ENCODE measurements around the gene ALKBH7. TPM values are rescaled to one million over a fixed set of nuclear protein-coding genes. Genes with fewer than 3 reads are reported as not detected.

Gene ALKBH7
- total and polyA plus RNA-seq, 4 donors: 29.9 to 99.7 (median 51.2) TPM

DNA sequence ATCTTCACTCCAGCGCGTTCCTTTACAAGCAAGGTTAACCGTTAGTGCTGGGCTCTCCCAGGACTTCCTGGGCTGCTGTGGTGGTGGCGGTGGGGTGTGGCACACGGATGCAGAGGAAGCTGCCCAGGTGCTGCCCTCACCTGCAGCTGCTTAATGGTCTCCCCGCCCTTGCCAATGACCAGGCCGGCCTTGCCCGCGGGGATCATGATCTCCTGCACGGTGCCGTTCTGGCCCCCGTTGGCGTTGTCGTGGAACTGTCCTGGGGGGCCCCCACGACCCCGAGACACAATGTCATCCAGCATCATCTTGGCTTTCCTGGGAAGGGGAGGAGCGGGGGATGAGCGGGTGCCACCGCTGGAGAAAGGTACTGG lies 46.0 kb downstream of the ALKBH7 start (continued):
- TF ChIP-seq, protein P1, sequence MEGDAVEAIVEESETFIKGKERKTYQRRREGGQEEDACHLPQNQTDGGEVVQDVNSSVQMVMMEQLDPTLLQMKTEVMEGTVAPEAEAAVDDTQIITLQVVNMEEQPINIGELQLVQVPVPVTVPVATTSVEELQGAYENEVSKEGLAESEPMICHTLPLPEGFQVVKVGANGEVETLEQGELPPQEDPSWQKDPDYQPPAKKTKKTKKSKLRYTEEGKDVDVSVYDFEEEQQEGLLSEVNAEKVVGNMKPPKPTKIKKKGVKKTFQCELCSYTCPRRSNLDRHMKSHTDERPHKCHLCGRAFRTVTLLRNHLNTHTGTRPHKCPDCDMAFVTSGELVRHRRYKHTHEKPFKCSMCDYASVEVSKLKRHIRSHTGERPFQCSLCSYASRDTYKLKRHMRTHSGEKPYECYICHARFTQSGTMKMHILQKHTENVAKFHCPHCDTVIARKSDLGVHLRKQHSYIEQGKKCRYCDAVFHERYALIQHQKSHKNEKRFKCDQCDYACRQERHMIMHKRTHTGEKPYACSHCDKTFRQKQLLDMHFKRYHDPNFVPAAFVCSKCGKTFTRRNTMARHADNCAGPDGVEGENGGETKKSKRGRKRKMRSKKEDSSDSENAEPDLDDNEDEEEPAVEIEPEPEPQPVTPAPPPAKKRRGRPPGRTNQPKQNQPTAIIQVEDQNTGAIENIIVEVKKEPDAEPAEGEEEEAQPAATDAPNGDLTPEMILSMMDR (IDR thresholded peaks at IDR 0.05; ENCODE audit: low read depth, low read length, missing input control): no peak

DNA sequence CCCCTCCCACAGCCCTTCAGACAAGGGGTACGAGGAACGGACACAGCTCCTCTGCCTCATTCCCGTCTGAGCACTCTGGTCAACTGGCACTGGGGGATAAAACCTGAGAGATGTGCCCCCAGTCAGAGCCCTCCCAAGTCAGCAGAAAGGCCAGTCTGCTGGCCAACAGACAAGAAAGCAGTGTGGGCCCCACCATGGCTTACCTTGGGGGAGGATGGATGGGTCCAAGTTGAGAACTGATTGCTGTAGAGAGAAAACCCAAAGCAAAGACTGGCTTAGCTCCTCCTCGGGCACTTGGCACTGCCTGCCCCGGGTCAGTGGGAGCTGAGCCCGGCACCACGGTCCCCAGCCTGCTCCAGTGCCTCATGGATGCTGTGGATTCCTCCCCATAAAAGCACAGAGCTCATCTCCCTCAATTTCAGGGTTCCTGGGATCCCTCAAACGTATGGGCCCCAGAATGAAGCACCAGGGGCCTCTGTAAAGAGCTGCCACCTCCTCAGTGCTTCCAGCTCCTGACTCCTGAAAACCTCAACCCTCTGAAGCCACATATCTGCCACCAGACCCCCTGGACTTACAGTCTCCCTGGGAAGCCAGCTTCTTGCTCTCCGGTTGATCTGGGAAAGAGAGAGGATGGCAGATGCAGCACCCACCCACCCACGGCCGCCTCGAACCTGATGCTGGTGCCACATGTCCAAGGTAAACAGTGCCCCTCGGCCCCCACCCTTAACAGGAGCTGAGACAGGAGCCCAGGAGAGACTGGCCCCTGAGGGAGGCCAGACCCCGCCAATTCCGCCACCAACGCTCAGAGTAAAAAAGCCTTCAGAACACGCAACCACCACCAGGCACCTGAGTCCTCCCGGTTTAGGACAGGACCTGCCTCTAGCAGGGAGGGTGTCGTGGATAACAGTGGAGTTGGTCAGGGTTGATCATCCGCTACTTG lies 48.8 kb downstream of the ALKBH7 start:
- WGBS: 89% methylated on average over 20 of the region's 20 CpGs
- Histone ChIP-seq H3K9ac (ENCODE audit: low read depth in 1 of 2, low read length in 2 of 2) (no peak overlapping the region), H3K9me3 (ENCODE audit: control insufficient read depth in 4 of 4, low read length in 3 of 4) (no peaks in the 10 kb centered on the region), H3K36me3 (ENCODE audit: control insufficient read depth in 4 of 4, insufficient read depth in 3 of 4, low read depth in 1 of 4, low read length in 3 of 4) (peaks cover 15 to 48% (median 44%) of the 10 kb centered on the region in 4 donors), H3K27ac (ENCODE audit: low read depth in 1 of 2, low read length in 2 of 2) (no peak overlapping the region), H3K4me3 (ENCODE audit: low read depth in 1 of 3, low read length in 3 of 3) (no peak overlapping the region), H3K27me3 (ENCODE audit: control insufficient read depth in 4 of 4, insufficient read depth in 4 of 4, low read length in 3 of 4) (no peaks in the 10 kb centered on the region), H3K4me1 (ENCODE audit: control insufficient read depth in 4 of 4, insufficient read depth in 4 of 4, low read length in 3 of 4) (peaks cover 1 to 32% (median 20%) of the 10 kb centered on the region in 4 donors)
- DNase-seq (ENCODE audit: low spot score): no peak
- TF ChIP-seq SP1 (IDR thresholded peaks at IDR 0.05): no peak
- no peak for TF ChIP-seq NR2F2 (IDR thresholded peaks at IDR 0.05)
- TF ChIP-seq RXRA (IDR thresholded peaks at IDR 0.05): no peak

DNA sequence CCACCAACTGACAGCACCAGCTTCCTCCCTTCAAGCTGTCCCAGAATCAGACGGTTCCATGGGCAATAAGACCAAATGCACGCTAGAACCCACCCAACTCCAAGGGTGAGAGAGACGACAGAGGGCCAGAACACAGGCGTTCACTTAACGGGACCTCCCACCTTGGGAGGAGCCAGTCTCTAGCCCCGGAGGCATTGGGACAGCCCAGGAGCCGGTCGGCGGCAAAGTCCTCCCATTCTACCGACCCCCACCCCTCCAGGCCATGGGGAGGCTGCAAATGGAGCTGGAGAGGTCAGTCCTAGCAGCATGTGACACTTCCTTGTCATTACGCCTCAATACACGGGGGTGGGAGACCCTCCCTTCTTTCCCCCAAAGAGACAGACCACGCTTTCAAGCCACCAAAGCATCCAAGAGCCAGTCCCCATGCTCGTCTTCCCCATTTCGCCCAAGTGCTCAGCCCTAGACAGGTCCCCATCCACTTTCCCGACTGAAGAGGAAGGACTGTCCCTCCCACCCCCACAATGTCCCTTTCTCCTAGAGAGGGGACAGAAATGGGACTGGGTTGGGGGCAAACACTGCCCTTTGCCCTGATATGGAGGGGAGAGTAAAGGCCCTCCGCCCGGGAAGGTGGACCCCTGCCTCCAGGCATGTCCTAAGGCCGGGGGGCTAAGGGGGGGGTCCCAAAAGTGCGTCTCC lies 51.1 kb downstream of the ALKBH7 start:
- H3K36me3 ChIP-seq (ENCODE audit: control insufficient read depth in 4 of 4, insufficient read depth in 3 of 4, low read depth in 1 of 4, low read length in 3 of 4): peaks cover 7 to 29% (median 22%) of the 10 kb centered on the region in 4 donors
- peaks cover 1 to 32% (median 20%) of the 10 kb centered on the region in 4 donors for H3K4me1 ChIP-seq (ENCODE audit: control insufficient read depth in 4 of 4, insufficient read depth in 4 of 4, low read length in 3 of 4)

DNA sequence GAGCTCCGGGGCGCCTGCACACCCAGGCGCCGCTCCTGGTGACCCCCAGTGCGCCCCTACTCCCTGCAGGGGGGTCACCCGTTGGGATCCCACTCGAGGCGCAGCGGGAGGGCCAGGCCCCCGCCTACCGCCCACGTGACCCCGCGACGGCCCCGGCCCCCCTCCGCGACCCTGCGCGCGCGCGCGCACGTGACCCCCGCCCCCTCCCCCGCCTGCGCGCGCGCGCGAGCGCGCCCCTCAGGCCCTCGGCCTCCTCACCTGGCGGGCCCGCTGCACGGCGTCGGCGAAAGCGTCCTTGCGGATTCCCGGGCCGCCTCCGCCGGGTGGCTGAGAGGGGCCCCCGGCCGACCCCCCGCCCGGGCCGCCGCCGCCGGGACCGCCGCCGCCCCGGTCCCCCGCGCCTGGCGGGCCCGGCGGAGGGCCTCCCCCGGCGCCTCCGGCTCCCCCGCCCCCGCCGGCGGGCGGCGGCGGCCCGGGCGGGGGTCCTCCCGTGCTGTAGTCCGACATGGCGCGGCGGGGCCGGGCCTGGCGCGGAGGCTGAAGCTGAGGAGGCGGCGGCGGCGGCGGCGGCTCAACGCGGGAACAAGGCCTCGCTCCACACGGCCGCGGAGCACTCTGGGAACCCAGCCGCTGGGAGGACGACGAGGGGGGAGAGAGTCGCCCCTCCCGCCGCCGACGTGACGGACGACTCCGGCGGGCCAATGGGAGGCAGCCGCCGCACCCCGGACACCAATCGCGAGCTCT lies 51.8 kb downstream of the ALKBH7 start, which contains the start of gene KHSRP:
TSS of gene KHSRP (minus strand) at position 617 of the 744 bp plus-strand sequence. CDS start at position 507, 110 bp downstream.
- WGBS: under 1% methylated on average over 114 of the region's 114 CpGs
- no peak for DNase-seq (ENCODE audit: low spot score)
- peak; percentile 3 for TF ChIP-seq YY1 (IDR thresholded peaks at IDR 0.05)
- no peak for TF ChIP-seq JUND (IDR thresholded peaks at IDR 0.05)

More for the DNA sequence above, 51.1 kb downstream of the ALKBH7 start:
- Histone ChIP-seq H3K27me3 (ENCODE audit: control insufficient read depth in 4 of 4, insufficient read depth in 4 of 4, low read length in 3 of 4) (no peaks in the 10 kb centered on the region), H3K9me3 (ENCODE audit: control insufficient read depth in 4 of 4, low read length in 3 of 4) (no peaks in the 10 kb centered on the region), H3K4me3 (ENCODE audit: low read depth in 1 of 3, low read length in 3 of 3) (peak overlapping the region; percentile 83 to 94 (median 88)), H3K27ac (ENCODE audit: low read depth in 1 of 2, low read length in 2 of 2) (peak overlapping the region in 1 of 2 donors; percentile 52), H3K9ac (ENCODE audit: low read depth in 1 of 2, low read length in 2 of 2) (peak overlapping the region in 1 of 2 donors; percentile 70)
- WGBS: 2% methylated on average over 20 of the region's 20 CpGs
- TF ChIP-seq SP1 (IDR thresholded peaks at IDR 0.05) (no peak), HNF4A (conservative IDR thresholded peaks at IDR 0.05) (peak in 1 of 2 donors; percentile 16)
- peak; percentile 57 for DNase-seq (ENCODE audit: low spot score)

More for the DNA sequence above, 51.8 kb downstream of the ALKBH7 start, which contains the start of gene KHSRP:
- Histone ChIP-seq H3K27me3 (ENCODE audit: control insufficient read depth in 4 of 4, insufficient read depth in 4 of 4, low read length in 3 of 4) (no peaks in the 10 kb centered on the region), H3K27ac (ENCODE audit: low read depth in 1 of 2, low read length in 2 of 2) (peak within 1 kb of the TSS; percentile 52 to 75), H3K4me3 (ENCODE audit: low read depth in 1 of 3, low read length in 3 of 3) (peak within 1 kb of the TSS; percentile 83 to 94 (median 88)), H3K4me1 (ENCODE audit: control insufficient read depth in 4 of 4, insufficient read depth in 4 of 4, low read length in 3 of 4) (peaks cover 1 to 32% (median 20%) of the 10 kb centered on the region in 4 donors), H3K36me3 (ENCODE audit: control insufficient read depth in 4 of 4, insufficient read depth in 3 of 4, low read depth in 1 of 4, low read length in 3 of 4) (peaks cover 7 to 23% (median 16%) of the 10 kb centered on the region in 4 donors), H3K9me3 (ENCODE audit: control insufficient read depth in 4 of 4, low read length in 3 of 4) (no peaks in the 10 kb centered on the region), H3K9ac (ENCODE audit: low read depth in 1 of 2, low read length in 2 of 2) (peak within 1 kb of the TSS in 1 of 2 donors; percentile 70)

Small RNAs within 50 kb of the gene (small RNA-seq; reads per million reads assigned to genes)
- gene MIR6790: not detected
- gene MIR6885: not detected

Other genes with a start within 250 kb of the ALKBH7 start
- gene ACSBG2, start 237.1 kb upstream of the ALKBH7 start, total RNA-seq: not detected
- not detected for gene ACSBG2, start 237.1 kb upstream of the ALKBH7 start, polyA plus RNA-seq
- gene MLLT1, start 92.8 kb upstream of the ALKBH7 start, total RNA-seq: 1 to 10 TPM; 2.1 to 6.9 TPM
- 10 to 100 TPM in 1 of 2 donors, 1 to 10 TPM in 1; 7.7 to 15.6 TPM for gene MLLT1, start 92.8 kb upstream of the ALKBH7 start, polyA plus RNA-seq
- not detected for gene ACER1, start 39.2 kb upstream of the ALKBH7 start, total RNA-seq
- gene ACER1, start 39.2 kb upstream of the ALKBH7 start, polyA plus RNA-seq: under 1 TPM in 1 of 2 donors, not detected in 1; 0.07 TPM
- 10 to 100 TPM; 25.6 to 33.9 TPM for gene CLPP, start 11.3 kb upstream of the ALKBH7 start, total RNA-seq
- gene CLPP, start 11.3 kb upstream of the ALKBH7 start, polyA plus RNA-seq: 10 to 100 TPM; 54.6 to 78.0 TPM
- gene PSPN, start 3.1 kb downstream of the ALKBH7 start, total RNA-seq: under 1 TPM; 0.61 to 0.75 TPM
- under 1 TPM; 0.51 to 0.63 TPM for gene PSPN, start 3.1 kb downstream of the ALKBH7 start, polyA plus RNA-seq
- 10 to 100 TPM; 11.5 to 22.0 TPM for gene GTF2F1, start 20.4 kb downstream of the ALKBH7 start, total RNA-seq
- 10 to 100 TPM in 1 of 2 donors, 1 to 10 TPM in 1; 7.4 to 24.4 TPM for gene GTF2F1, start 20.4 kb downstream of the ALKBH7 start, polyA plus RNA-seq
- 100 to 1,000 TPM in 1 of 2 donors, 10 to 100 TPM in 1; 58.7 to 132 TPM for gene KHSRP, start 52.0 kb downstream of the ALKBH7 start, total RNA-seq
- gene KHSRP, start 52.0 kb downstream of the ALKBH7 start, polyA plus RNA-seq: 10 to 100 TPM in 1 of 2 donors, 1 to 10 TPM in 1; 8.0 to 73.6 TPM
- gene SLC25A41, start 61.0 kb downstream of the ALKBH7 start, total RNA-seq: under 1 TPM in 1 of 2 donors, not detected in 1; 0.14 TPM
- gene SLC25A41, start 61.0 kb downstream of the ALKBH7 start, polyA plus RNA-seq: under 1 TPM in 1 of 2 donors, not detected in 1; 0.16 TPM
- gene SLC25A23, start 87.0 kb downstream of the ALKBH7 start, total RNA-seq: 10 to 100 TPM; 25.3 to 34.6 TPM
- 10 to 100 TPM in 1 of 2 donors, 1 to 10 TPM in 1; 9.3 to 20.0 TPM for gene SLC25A23, start 87.0 kb downstream of the ALKBH7 start, polyA plus RNA-seq
- 10 to 100 TPM; 23.5 to 34.3 TPM for gene CRB3, start 91.5 kb downstream of the ALKBH7 start, total RNA-seq
- gene CRB3, start 91.5 kb downstream of the ALKBH7 start, polyA plus RNA-seq: 10 to 100 TPM; 19.2 to 38.7 TPM
- 1 to 10 TPM; 1.1 to 1.4 TPM for gene DENND1C, start 109.0 kb downstream of the ALKBH7 start, total RNA-seq
- 1 to 10 TPM in 1 of 2 donors, under 1 TPM in 1; 0.99 to 1.5 TPM for gene DENND1C, start 109.0 kb downstream of the ALKBH7 start, polyA plus RNA-seq
- gene TUBB4A, start 129.5 kb downstream of the ALKBH7 start, total RNA-seq: 1 to 10 TPM in 1 of 2 donors, under 1 TPM in 1; 0.25 to 1.6 TPM
- 1 to 10 TPM in 1 of 2 donors, under 1 TPM in 1; 0.28 to 1.9 TPM for gene TUBB4A, start 129.5 kb downstream of the ALKBH7 start, polyA plus RNA-seq
- gene TNFSF9, start 158.2 kb downstream of the ALKBH7 start, total RNA-seq: under 1 TPM in 1 of 2 donors, not detected in 1; 0.08 TPM
- gene TNFSF9, start 158.2 kb downstream of the ALKBH7 start, polyA plus RNA-seq: under 1 TPM in 1 of 2 donors, not detected in 1; 0.12 TPM
- not detected for gene CD70, start 218.4 kb downstream of the ALKBH7 start, total RNA-seq
- not detected for gene CD70, start 218.4 kb downstream of the ALKBH7 start, polyA plus RNA-seq